ENCODE results near the gene AKT2. TPM values are rescaled to one million over a fixed set of nuclear protein-coding genes. Genes with fewer than 3 reads are reported as not detected.
"Not testable (repeated sequence)": the region's sequence is repeated elsewhere in the genome, so short reads cannot be mapped to it uniquely, and the experiment has no call there.

AKT2 gene
- total RNA-seq (154 TPM), polyA plus RNA-seq (ENCODE audit: insufficient read depth, low read depth, low replicate concordance) (75.0 TPM)
- long read RNA-seq, donor 1, full-length matches to known transcripts = 9 of 38 reads
- long read RNA-seq, donor 1, partial matches to known transcripts = 29 of 38 reads
- long read RNA-seq, donor 1, other reads (novel, unspliced or antisense) = 0 of 38 reads
- long read RNA-seq, donor 2, full-length matches to known transcripts = 19 of 48 reads
- long read RNA-seq, donor 2, partial matches to known transcripts = 24 of 48 reads
- long read RNA-seq, donor 2, other reads (novel, unspliced or antisense) = 5 of 48 reads
- long read RNA-seq, donor 3, full-length matches to known transcripts = 16 of 54 reads
- long read RNA-seq, donor 3, partial matches to known transcripts = 38 of 54 reads
- long read RNA-seq, donor 3, other reads (novel, unspliced or antisense) = 0 of 54 reads
- long read RNA-seq, donor 4, full-length matches to known transcripts = 17 of 27 reads
- long read RNA-seq, donor 4, partial matches to known transcripts = 5 of 27 reads
- long read RNA-seq, donor 4, other reads (novel, unspliced or antisense) = 5 of 27 reads
- long read RNA-seq, donor 5 = 0 reads
- long read RNA-seq, donor 6, full-length matches to known transcripts = 21 of 45 reads
- long read RNA-seq, donor 6, partial matches to known transcripts = 24 of 45 reads
- long read RNA-seq, donor 6, other reads (novel, unspliced or antisense) = 0 of 45 reads
- long read RNA-seq, donor 7, partial matches to known transcripts = 6 of 25 reads
- long read RNA-seq, donor 7, other reads (novel, unspliced or antisense) = 19 of 25 reads
- long read RNA-seq, donor 8, full-length matches to known transcripts = 13 of 40 reads
- long read RNA-seq, donor 8, partial matches to known transcripts = 27 of 40 reads
- long read RNA-seq, donor 8, other reads (novel, unspliced or antisense) = 0 of 40 reads
- long read RNA-seq, donor 9, full-length matches to known transcripts = 13 of 30 reads
- long read RNA-seq, donor 9, partial matches to known transcripts = 17 of 30 reads
- long read RNA-seq, donor 9, other reads (novel, unspliced or antisense) = 0 of 30 reads
- long read RNA-seq, donor 10, full-length matches to known transcripts = 18 of 41 reads
- long read RNA-seq, donor 10, partial matches to known transcripts = 23 of 41 reads
- long read RNA-seq, donor 10, other reads (novel, unspliced or antisense) = 0 of 41 reads

DNA sequence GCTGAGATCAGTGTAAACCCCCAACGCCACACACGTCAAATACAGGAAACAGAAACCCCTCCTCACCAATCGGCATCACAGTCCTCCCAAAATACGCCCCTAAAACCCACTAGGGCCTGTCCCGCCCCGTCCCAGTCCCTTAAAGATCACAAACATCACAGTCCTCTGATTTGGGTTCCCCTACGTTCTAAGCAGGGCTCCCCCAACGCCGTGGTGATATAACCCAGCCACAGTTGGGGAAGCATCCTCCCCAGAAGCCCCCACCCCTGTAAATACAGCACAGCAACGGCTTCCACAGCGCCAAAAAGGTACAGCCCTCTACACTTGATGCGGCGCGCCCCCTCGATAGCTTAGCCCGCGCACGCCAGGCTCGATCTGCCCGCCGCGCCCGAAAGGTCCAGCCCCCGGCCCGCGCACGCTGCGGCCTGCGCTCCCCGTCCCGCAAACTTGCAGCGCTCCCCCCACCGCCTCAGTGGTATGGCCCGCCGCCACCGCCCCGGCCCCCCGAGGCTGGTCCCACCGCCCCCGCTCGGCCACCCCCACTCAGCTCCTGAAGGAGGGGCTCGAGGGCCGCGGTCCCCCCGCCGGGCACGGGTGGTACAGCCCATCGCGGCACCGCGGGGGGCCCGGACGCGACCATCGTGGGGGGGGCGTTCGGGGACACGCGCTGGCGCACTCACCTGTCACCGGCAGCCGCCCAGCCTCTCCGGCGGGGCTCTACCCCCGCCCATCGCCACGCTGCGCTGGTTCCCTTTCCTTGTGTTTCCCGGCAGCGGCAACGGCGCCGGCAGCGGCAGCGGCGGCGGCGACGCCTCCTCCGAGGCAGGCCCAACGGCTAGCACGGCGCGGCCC lies at the start of gene AKT2:
AKT2 (minus strand) TSS at position 845 of the 852 bp plus-strand sequence. CDS start 20,078 bp downstream, outside the sequence.
- peak within 1 kb of the TSS; percentile 97 to 98 for H3K27ac ChIP-seq (ENCODE audit: low read depth in 2 of 2, low read length in 2 of 2)
- no peaks in the 10 kb centered on the region for H3K36me3 ChIP-seq (ENCODE audit: control insufficient read depth in 2 of 3, insufficient read depth in 3 of 3, low read length in 3 of 3)
- H3K27me3 ChIP-seq (ENCODE audit: control insufficient read depth, insufficient read depth, low read length) = no peaks in the 10 kb centered on the region
- DNase-seq = peak in 4 of 5 donors; percentile 89 to 93 (median 90)
- intact Hi-C loops (cut with DNase I) = no loop called here
- H3K4me3 ChIP-seq (ENCODE audit: low read length in 3 of 3) = peak within 1 kb of the TSS; percentile 84 to 94 (median 91)
- peak within 1 kb of the TSS; percentile 90 to 98 (median 95) for H3K9ac ChIP-seq (ENCODE audit: low read length in 3 of 3)
- peaks cover 8 to 40% (median 38%) of the 10 kb centered on the region in 3 donors for H3K4me1 ChIP-seq (ENCODE audit: control insufficient read depth in 2 of 3, insufficient read depth in 2 of 3, low read depth in 1 of 3, low read length in 3 of 3)
- TF ChIP-seq, protein P1, sequence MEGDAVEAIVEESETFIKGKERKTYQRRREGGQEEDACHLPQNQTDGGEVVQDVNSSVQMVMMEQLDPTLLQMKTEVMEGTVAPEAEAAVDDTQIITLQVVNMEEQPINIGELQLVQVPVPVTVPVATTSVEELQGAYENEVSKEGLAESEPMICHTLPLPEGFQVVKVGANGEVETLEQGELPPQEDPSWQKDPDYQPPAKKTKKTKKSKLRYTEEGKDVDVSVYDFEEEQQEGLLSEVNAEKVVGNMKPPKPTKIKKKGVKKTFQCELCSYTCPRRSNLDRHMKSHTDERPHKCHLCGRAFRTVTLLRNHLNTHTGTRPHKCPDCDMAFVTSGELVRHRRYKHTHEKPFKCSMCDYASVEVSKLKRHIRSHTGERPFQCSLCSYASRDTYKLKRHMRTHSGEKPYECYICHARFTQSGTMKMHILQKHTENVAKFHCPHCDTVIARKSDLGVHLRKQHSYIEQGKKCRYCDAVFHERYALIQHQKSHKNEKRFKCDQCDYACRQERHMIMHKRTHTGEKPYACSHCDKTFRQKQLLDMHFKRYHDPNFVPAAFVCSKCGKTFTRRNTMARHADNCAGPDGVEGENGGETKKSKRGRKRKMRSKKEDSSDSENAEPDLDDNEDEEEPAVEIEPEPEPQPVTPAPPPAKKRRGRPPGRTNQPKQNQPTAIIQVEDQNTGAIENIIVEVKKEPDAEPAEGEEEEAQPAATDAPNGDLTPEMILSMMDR (IDR thresholded peaks at IDR 0.05; ENCODE audit: borderline replicate concordance, extremely low read depth, insufficient read depth) = no peak
- no peak for FAIRE-seq
- no peaks in the 10 kb centered on the region for H3K9me3 ChIP-seq (ENCODE audit: control insufficient read depth in 2 of 3, insufficient read depth in 1 of 3, low read length in 3 of 3)

DNA sequence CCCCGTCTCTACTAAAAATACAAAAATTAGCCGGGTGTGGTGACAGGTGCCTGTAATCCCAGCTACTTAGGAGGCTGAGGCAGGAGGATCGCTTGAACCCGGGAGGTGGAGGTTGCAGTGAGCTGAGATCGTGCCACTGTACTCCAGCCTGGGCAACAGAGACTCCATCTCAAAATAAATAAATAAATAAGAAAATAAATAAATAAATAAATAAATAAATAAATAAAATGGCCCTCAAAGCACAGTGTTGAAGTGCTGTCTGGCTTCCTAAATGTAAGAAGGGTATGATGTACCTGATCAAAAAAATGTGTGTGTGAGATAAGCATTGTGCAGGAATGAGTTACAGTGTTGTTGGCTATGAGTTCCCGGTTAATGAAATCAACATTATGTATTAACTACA lies 47.9 kb upstream of the AKT2 start:
- intact Hi-C loops (cut with DNase I) = not testable (repeated sequence)

DNA sequence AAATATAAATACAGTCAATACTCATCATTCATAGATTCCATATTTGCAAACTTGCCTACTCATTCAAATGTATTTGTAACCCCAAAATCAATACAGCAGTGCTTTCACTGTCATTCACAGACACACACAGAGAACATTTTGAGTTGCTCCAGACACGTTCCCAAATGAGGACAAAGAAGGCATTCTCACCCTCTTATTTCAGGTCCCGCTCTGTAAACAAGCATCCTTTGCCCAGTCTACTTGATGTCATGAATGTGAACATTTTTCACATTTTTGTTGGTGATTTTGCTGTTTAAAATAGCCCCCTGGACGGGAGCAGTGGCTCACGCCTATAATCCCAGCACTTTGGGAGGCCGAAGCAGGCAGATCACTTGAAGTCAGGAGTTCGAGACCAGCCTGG lies 47.5 kb upstream of the AKT2 start:
- DNase-seq (no peak), FAIRE-seq (no peak)
- Histone ChIP-seq H3K36me3 (ENCODE audit: control insufficient read depth in 2 of 3, insufficient read depth in 3 of 3, low read length in 3 of 3) (peaks cover 2 to 30% (median 24%) of the 10 kb centered on the region in 3 donors), H3K4me3 (ENCODE audit: low read length in 3 of 3) (no peak overlapping the region), H3K27me3 (ENCODE audit: control insufficient read depth, insufficient read depth, low read length) (no peaks in the 10 kb centered on the region), H3K4me1 (ENCODE audit: control insufficient read depth in 2 of 3, insufficient read depth in 2 of 3, low read depth in 1 of 3, low read length in 3 of 3) (no peaks in the 10 kb centered on the region), H3K9me3 (ENCODE audit: control insufficient read depth in 2 of 3, insufficient read depth in 1 of 3, low read length in 3 of 3) (no peaks in the 10 kb centered on the region), H3K9ac (ENCODE audit: low read length in 3 of 3) (no peak overlapping the region), H3K27ac (ENCODE audit: low read depth in 2 of 2, low read length in 2 of 2) (no peak overlapping the region)
- intact Hi-C loops (cut with DNase I) = no loop called here
- TF ChIP-seq, protein P1 (IDR thresholded peaks at IDR 0.05; ENCODE audit: borderline replicate concordance, extremely low read depth, insufficient read depth) = no peak

More for the DNA sequence above, 47.9 kb upstream of the AKT2 start:
- not testable (repeated sequence) for H3K27ac ChIP-seq (ENCODE audit: low read depth in 2 of 2, low read length in 2 of 2); FAIRE-seq; H3K4me1 ChIP-seq (ENCODE audit: control insufficient read depth in 2 of 3, insufficient read depth in 2 of 3, low read depth in 1 of 3, low read length in 3 of 3); H3K27me3 ChIP-seq (ENCODE audit: control insufficient read depth, insufficient read depth, low read length); H3K9ac ChIP-seq (ENCODE audit: low read length in 3 of 3); H3K9me3 ChIP-seq (ENCODE audit: control insufficient read depth in 2 of 3, insufficient read depth in 1 of 3, low read length in 3 of 3); H3K4me3 ChIP-seq (ENCODE audit: low read length in 3 of 3)
- H3K36me3 ChIP-seq (ENCODE audit: control insufficient read depth in 2 of 3, insufficient read depth in 3 of 3, low read length in 3 of 3) = peaks cover 2 to 26% (median 22%) of the 10 kb centered on the region in 3 donors
- peak in 1 of 5 donors; percentile 2 for DNase-seq
